Thymus (tissue), 11 donors: ENCODE results near the gene FAM20C. TPM values are rescaled to one million over a fixed set of nuclear protein-coding genes. Genes with fewer than 3 reads are reported as not detected.

Experiments
- DNase-seq, 9 donors: peaks; one replicate each; pipeline ENCODE4 v3.0.0-alpha.2; 2013; ENCODE audit warnings: low spot score in 9 of 9, low read depth in 6 of 9, missing footprints in 1 of 9
- H3K27ac ChIP-seq, 2 donors: one replicate each; pipeline ENCODE4 v1.5.1; 2013; ENCODE audit warnings: control low read depth in 1 of 2, low read depth in 1 of 2, low read length in 1 of 2, mild to moderate bottlenecking in 1 of 2, moderate library complexity in 1 of 2
- H3K27me3 ChIP-seq, 2 donors: one replicate each; pipeline ENCODE4 v1.5.1; 2013; ENCODE audit warnings: low read length in 1 of 2; ENCODE audit not compliant: control insufficient read depth in 2 of 2, insufficient read depth in 1 of 2
- H3K36me3 ChIP-seq, 2 donors: one replicate each; pipeline ENCODE4 v1.5.1; 2013; ENCODE audit warnings: low read length in 1 of 2, mild to moderate bottlenecking in 1 of 2, moderate library complexity in 1 of 2; ENCODE audit not compliant: control insufficient read depth in 2 of 2, insufficient read depth in 2 of 2
- H3K4me1 ChIP-seq, 2 donors: one replicate each; pipeline ENCODE4 v1.5.1; 2013; ENCODE audit warnings: low read length in 2 of 2; ENCODE audit not compliant: control insufficient read depth in 2 of 2, insufficient read depth in 2 of 2
- H3K4me3 ChIP-seq, 2 donors: one replicate each; pipeline ENCODE4 v1.5.1; 2013; ENCODE audit warnings: low read length in 2 of 2, control low read depth in 1 of 2, mild to moderate bottlenecking in 1 of 2
- H3K9me3 ChIP-seq, 2 donors: one replicate each; pipeline ENCODE4 v1.5.1; 2013; ENCODE audit warnings: low read length in 1 of 2, mild to moderate bottlenecking in 1 of 2; ENCODE audit not compliant: control insufficient read depth in 2 of 2, insufficient read depth in 1 of 2
- WGBS: extraction: QIAGEN DNeasy Blood & Tissue Kit; methylation state at CpG from one replicate; pipeline ENCODE4 v1.1.7; 2013; 5-methylcytosine and 5-hydroxymethylcytosine counted together
- polyA plus RNA-seq: library from polyadenylated mRNA; stranded (reverse); fragments of 200-250 nt; gene quantifications from one replicate; pipeline ENCODE4 v1.2.3, GENCODE V29; 2013
- total RNA-seq: library from RNA; stranded (reverse); fragments of 120-200 nt; gene quantifications from one replicate; pipeline ENCODE4 v1.2.4, GENCODE V29; 2013
- donor health status: healthy.

Gene FAM20C
- total and polyA plus RNA-seq, 2 donors, result 2.4 to 16.5 TPM

DNA sequence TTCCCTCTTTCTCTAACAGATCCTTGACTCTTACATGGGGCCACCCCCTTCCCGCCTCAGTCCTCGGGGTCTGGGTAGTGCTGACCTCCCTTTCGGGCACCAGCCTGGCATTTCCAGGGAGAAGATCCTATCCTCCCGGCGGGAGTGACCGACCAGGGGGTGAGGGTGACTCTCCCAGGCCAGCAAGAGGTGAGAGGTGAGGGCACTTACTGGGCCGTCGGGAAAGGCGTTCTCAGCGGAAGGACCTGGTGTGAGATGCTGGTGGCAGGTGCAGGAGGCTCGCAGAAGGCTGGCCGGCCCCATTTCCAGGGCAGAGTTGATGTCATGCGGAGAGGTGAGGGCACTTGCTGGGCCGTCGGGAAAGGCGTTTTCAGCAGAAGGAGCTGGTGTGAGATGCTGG lies 93.4 kb downstream of the FAM20C start:
- H3K4me3 ChIP-seq, result no peak overlapping the region
- H3K27me3 ChIP-seq, result peaks cover 26 to 49% of the 10 kb centered on the region in 2 donors
- no peaks in the 10 kb centered on the region for H3K36me3 ChIP-seq
- WGBS, result 89% methylated on average over 16 of the region's 16 CpGs
- no peak overlapping the region for H3K27ac ChIP-seq
- DNase-seq, result no peak
- peaks cover 0 to 4% of the 10 kb centered on the region in 2 donors for H3K4me1 ChIP-seq
- H3K9me3 ChIP-seq, result no peaks in the 10 kb centered on the region

DNA sequence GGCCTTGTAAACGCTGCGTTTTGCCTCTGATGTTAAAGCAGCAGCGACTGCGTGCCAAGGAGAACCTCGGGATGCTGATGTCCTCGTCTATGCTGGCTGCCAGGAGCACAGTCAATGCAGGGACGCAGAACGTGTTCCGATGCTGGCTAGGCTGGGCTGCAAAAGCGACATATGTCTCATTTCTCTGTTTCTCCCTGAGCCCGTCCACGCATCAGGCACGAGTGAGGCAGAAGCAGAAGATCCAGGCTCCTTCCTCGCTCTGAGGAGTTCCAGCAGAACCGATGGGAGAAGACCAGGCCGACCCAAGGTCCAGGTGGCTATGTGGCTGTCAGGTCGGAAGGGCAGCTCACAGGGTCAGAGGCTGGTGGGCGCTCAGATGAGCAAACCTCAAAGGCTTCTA lies 93.9 kb downstream of the FAM20C start:
- H3K9me3 ChIP-seq, result no peaks in the 10 kb centered on the region
- DNase-seq, result no peak
- WGBS, result 93% methylated on average over 18 of the region's 18 CpGs
- H3K4me3 ChIP-seq, result no peak overlapping the region
- no peak overlapping the region for H3K27ac ChIP-seq
- peaks cover 31 to 52% of the 10 kb centered on the region in 2 donors for H3K27me3 ChIP-seq
- peaks cover 0 to 4% of the 10 kb centered on the region in 2 donors for H3K4me1 ChIP-seq
- no peaks in the 10 kb centered on the region for H3K36me3 ChIP-seq

DNA sequence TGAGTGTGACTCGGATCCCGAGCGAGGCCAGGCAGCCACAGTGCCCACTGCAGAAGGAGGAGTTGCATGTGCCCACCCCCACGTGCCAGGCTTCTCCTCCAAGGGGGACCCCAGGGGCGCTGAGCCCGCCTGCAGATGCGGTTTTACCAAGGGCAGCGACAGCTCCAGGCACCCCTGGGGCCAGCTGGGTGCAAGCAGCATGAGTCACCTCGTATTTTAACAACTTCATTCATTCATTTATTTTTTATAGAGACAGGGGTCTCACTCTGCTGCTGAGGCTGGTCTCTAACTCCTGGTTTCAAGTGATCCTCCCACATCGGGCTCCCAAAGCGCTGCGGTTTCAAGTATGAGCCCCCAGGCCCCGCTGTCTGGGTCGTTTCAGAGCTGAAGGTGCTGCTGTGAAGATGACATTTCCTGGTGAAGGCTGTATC lies 96.3 kb downstream of the FAM20C start:
- no peak overlapping the region for H3K27ac ChIP-seq
- WGBS, result 79% methylated on average over 14 of the region's 14 CpGs
- H3K9me3 ChIP-seq, result no peaks in the 10 kb centered on the region
- peaks cover 42 to 74% of the 10 kb centered on the region in 2 donors for H3K27me3 ChIP-seq
- H3K36me3 ChIP-seq, result no peaks in the 10 kb centered on the region
- H3K4me3 ChIP-seq, result no peak overlapping the region
- DNase-seq, result no peak
- peaks cover 0 to 4% of the 10 kb centered on the region in 2 donors for H3K4me1 ChIP-seq

DNA sequence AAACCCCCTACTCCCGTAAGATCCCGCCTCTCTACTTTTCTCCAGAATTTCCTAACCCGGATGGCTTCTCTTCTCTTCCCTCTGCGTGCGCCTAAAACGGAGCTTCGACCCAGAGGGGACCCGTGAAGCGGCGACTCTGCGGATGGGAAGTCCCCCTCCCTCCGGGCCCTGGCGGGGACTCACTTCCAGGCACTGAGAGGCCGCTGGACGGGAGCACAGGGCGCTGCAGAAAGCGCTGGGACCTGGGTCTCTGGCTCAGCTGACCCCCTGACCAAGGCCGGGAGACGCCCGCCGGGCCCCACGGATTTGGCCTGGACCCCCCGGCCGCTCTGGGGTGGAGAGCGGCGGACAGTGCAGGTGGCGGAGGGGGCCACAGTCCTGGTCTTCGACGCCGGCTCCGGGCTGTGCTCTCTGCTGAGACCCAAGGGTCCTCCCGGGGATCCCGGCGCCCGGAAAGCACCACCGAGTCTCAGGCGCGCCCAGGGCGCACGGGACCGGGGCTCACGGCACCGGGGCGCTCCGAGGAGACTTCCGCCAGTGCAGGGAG lies 96.9 kb downstream of the FAM20C start:
- H3K4me3 ChIP-seq, result no peak overlapping the region
- no peaks in the 10 kb centered on the region for H3K36me3 ChIP-seq
- H3K27ac ChIP-seq, result no peak overlapping the region
- WGBS, result 20% methylated on average over 46 of the region's 46 CpGs
- peaks cover 42 to 80% of the 10 kb centered on the region in 2 donors for H3K27me3 ChIP-seq
- peaks cover 0 to 4% of the 10 kb centered on the region in 2 donors for H3K4me1 ChIP-seq
- no peaks in the 10 kb centered on the region for H3K9me3 ChIP-seq
- DNase-seq, result no peak

DNA sequence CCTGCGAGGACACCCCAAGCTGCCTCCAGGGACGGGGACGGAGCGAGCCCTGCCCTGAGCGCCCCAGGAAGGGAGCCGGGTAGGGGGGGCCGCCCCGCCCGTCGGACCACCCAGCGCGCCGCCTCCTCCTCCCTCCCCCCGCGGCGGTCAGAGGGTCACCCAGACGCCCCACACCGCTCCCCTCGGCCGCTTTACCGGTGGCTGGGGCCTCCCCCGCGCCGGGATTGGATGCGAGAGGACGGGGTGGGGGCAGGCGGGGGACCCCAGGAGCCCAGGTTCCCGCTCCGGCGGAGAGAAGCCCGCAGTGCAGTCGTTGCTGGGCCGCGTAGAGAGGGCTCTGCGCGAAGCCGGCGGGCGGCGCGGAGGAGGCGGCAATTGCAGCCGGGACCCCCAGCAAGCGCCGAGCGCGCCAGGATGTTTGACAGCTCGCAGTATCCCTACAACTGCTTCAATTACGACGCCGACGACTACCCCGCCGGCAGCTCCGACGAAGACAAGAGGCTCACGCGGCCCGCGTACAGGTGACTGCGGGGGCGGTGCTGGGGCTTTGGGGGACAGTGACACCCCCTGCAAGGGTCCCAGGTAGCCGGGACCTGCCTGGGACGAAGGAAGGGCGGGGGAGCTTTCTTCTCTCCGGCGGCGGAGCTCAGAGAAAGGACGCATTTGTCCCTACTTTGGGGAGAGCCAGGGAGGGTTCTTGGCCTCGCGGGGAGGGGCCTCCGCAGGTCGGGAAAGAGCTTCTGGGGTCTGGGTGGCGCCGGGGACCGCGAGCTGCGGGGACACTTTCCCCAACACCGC lies 97.6 kb downstream of the FAM20C start, which contains the start of gene FOXL3:
Gene FOXL3 (plus strand): TSS at position 415 of the 798 bp plus-strand sequence. CDS start 0 bp downstream, at position 415.
- Histone ChIP-seq H3K9me3 (no peaks in the 10 kb centered on the region), H3K36me3 (no peaks in the 10 kb centered on the region), H3K27ac (no peak within 1 kb of the TSS), H3K4me3 (no peak within 1 kb of the TSS), H3K4me1 (peaks cover 0 to 4% of the 10 kb centered on the region in 2 donors), H3K27me3 (peaks cover 42 to 84% of the 10 kb centered on the region in 2 donors)
- 11% methylated on average over 79 of the region's 79 CpGs for WGBS
- no peak for DNase-seq

DNA sequence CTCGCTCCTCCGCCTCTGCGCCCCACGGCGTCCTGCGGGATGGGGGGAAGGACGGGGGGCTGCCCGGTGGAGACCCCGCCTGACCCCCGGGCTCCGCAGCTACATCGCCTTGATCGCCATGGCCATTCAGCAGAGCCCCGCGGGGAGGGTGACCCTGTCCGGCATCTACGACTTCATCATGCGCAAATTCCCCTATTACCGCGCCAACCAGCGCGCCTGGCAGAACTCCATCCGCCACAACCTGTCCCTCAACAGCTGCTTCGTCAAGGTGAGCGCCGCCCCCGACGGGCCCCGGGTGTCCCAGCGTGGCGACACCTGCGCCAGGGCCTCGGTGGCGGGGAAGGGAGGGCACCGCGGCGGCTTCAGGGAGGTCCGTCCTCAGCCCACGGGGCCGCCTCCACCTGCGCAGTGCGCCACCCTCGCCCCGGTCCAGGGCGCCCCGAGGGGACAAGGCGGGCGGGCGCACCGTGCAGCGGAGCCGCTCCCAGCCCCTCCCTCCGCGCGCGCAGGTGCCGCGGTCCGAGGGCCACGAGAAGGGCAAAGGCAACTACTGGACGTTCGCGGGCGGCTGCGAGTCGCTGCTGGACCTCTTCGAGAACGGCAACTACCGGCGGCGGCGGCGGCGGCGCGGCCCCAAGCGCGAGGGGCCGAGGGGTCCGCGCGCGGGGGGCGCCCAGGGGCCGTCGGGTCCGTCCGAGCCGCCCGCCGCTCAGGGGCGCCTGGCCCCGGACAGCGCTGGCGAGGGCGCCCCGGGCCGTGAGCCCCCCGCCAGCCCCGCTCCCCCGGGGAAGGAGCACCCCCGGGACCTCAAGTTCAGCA lies 98.4 kb downstream of the FAM20C start:
- Histone ChIP-seq H3K27ac (no peak overlapping the region), H3K4me1 (peaks cover 0 to 4% of the 10 kb centered on the region in 2 donors), H3K27me3 (peaks cover 42 to 80% of the 10 kb centered on the region in 2 donors), H3K4me3 (no peak overlapping the region), H3K36me3 (no peaks in the 10 kb centered on the region), H3K9me3 (no peaks in the 10 kb centered on the region)
- 19% methylated on average over 101 of the region's 102 CpGs for WGBS
- DNase-seq, result no peak

DNA sequence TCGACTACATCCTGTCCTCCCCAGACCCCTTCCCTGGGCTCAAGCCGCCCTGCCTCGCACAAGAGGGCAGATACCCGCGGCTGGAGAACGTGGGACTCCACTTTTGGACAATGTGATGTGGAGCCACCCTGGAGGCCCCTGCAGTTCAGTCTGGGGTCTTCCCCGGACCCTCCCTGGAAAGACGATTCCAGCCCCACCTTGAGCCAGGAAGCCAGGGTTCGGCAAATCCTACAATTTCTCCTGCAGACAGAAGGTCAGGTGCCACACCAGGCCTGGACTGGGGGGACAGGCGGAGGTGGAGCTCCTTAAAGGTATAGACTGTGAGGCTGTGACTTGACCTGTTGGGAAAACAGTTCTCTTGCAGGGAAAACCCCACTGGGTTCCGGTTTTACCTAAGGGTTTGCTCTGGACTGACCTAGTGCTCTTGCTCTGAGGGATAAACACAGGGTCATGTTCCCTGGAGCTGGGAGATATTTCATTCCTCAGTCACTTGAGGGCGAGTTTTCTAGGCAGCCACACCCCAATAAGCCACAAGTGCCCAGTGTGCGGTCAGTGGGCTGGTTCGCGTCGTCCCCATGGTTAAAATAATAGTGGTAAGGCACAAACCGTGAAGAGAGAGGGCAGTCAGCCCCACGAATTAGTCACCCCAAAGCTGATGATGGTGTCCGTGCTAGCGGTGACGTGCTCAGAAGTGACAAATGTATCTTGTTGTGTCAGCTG lies 99.2 kb downstream of the FAM20C start:
- H3K27me3 ChIP-seq, result peaks cover 40 to 72% of the 10 kb centered on the region in 2 donors
- no peaks in the 10 kb centered on the region for H3K9me3 ChIP-seq
- no peak for DNase-seq
- H3K27ac ChIP-seq, result no peak overlapping the region
- 77% methylated on average over 21 of the region's 21 CpGs for WGBS
- peaks cover 0 to 4% of the 10 kb centered on the region in 2 donors for H3K4me1 ChIP-seq
- H3K36me3 ChIP-seq, result no peaks in the 10 kb centered on the region
- H3K4me3 ChIP-seq, result no peak overlapping the region

DNA sequence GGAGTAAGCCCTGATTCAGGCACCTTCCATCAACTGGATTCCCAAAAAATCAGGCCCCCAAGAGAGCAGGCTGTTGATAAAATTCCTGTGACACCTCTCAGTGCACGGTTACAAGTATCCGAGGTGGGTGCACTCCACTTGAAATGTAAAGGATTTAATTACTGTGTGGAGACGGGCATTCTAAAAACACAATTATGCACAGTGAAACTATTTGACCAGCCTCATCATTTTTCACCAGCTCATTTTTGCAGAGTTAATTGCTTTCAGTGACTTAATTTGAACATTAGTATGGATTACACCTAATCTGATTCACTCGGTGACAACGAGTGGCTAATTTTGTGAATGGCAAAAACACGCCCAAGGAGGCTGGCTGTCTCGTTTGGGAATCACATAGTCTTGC lies 99.9 kb downstream of the FAM20C start:
- WGBS, result 83% methylated on average over 7 of the region's 7 CpGs
- H3K4me3 ChIP-seq, result no peak overlapping the region
- no peak overlapping the region for H3K27ac ChIP-seq
- H3K4me1 ChIP-seq, result peaks cover 0 to 4% of the 10 kb centered on the region in 2 donors
- no peaks in the 10 kb centered on the region for H3K9me3 ChIP-seq
- H3K36me3 ChIP-seq, result no peaks in the 10 kb centered on the region
- DNase-seq, result no peak
- H3K27me3 ChIP-seq, result peaks cover 40 to 71% of the 10 kb centered on the region in 2 donors
